GM21717 (cell line): ENCODE measurements around the gene GADD45G.

Source experiments
- ATAC-seq: cut with Tn5 transposase; IDR thresholded peaks from one replicate; pipeline ENCODE4 v1.9.1; 2021; ENCODE audit warnings: mild to moderate bottlenecking, moderate library complexity; ENCODE audit not compliant: unreplicated experiment

The GADD45G gene

DNA sequence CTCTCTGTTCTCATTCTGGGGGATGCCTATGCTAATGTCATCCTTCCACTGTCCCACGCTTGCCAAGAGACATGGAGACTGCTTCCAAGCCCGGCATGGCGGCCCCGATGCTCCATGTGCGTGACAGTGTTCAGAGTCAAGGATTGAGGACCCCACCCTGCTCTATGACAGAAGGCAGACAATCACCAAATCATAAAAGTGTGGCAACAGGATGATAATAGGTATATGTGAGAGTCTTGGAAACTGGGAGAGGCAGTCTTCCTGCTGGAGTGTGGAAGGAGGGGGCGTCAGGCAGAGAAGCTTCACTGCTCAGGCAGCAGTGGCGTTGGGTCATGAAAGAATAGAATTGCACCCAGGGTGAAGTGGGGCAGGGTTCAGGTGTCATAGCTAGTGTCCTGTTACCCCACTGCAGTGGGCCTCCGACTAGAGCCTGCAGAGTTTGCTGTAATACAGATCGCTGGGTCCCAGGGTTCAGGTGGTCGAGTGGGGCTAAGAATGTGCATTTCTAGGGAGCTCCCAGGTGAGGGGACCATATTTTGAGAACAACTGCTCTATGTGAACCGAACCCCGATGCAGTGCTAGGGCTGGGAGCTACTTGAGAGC lies 12.5 kb upstream of the GADD45G start:
- ATAC-seq = no peak

DNA sequence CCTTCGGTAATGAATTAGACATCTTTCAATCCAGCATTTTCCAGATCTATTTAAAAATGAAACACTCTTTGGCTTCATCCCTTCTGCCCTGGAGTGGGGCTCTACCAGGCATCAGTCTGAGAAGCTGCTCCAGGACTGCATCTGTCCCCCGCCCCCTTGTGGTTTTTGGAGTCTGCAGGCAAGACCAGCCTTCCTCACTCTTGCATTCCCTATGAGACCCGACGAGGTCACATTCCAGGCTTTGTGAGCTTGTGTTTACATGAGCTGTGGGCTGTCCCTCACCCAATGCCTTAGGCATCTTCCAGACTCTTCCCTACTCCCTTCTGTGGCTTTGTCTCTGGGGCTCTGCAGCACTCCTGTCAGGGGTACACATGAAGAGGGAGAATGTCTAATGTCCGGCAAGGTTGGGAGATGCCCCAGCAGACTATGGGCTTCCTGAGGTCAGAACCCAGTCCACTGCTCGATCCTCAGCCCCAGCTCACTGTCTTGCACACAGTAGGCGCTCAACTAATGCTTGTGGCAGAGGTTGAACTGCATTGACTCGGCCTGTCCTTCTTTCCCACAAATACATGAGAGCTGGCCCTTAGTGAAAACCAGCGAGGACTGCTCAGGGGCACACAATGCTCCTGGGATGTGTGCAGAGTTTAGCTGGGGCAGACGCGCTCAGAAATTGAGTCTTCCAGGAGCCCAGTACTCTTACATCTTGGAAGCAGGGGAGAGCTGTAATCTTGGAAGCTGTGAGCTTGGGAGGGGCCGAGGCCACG lies 11.7 kb upstream of the GADD45G start:
- ATAC-seq = no peak

DNA sequence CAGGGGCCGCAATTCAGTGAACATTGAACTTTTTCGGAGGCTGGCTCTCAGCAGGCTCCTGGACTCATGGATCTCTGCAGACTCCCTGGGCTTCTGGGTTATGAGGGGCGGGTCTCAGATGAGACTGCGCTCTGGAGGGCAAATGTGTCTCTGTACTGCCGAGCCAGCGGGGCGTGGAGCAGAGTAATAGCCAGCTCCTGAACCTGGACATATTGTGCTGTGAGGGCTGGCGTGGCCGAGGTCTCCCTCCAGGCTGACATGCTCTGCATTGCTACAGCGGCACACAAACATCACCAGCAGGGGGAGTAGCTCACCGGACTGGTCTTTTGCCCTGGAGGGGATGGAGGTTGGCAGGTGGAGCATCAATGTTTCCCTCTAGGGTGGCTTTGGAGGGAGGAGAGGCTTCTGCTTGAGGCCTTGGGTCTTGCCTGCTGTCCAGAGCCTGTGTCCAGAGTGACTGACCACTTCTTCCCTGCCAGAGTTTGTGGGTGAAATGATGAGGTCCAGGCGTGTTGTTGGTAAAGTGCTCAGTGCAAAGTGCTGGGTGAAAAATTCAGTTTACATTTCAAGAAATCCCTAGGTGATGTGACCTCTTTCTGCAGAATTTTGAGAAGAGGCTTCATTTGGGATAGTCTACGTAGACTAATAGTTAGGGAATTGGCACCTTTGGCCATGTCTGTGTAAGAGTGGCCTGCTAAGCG lies 10.9 kb upstream of the GADD45G start:
- ATAC-seq = no peak

DNA sequence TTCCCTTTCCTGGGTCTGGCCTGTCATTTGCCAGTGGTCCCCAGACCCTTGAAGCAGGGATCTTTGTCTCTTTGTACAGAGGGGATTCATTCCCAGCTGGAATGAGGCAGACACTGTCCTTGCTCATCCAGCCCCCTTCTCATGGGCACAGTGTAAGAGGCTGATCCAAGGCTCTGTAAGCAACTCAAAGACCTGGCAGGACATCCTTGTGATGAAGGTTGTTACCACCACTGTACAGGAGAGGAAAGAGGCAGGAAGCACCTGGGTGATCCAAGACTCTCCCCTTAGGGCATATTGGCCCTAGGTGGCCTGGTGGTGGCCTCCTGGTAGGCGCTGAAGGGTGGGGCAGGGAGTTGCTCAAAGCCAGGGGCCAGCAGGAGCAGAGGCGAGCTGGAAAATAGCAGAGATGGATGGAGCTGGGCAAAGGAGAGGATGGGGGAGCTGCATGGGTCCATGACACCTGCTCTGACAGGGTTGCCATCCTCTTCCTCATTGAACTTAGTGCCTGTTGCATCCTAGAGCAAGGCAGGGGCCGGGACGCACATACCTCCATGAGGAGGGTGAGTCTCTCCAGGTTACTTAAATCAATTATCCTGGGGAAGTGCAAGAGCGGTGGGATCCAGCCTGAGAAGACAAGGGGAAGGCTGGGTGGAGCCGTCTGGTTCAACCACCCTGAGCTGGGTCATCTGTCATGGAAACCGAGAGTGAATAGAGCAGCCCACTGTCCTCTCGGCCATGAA lies 9.8 kb upstream of the GADD45G start:
- ATAC-seq = no peak

DNA sequence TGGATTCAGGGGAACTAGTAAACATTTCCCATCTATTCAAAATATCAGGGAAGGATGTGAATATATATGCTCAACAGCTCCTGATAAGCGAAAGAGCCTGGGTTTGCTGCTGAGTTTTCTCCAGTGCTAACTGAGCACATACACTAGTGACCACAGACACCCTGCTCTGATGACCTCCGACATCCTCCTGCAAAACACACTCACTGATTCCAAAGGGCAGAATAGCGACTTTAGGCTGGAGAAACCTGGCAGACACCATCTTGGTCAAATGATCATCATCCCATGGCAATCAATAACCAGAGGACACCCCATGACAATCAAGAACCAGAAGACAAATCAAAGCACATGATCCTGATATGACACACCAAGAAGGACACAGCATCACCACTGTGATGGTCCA lies 9.2 kb upstream of the GADD45G start:
- no peak for ATAC-seq

DNA sequence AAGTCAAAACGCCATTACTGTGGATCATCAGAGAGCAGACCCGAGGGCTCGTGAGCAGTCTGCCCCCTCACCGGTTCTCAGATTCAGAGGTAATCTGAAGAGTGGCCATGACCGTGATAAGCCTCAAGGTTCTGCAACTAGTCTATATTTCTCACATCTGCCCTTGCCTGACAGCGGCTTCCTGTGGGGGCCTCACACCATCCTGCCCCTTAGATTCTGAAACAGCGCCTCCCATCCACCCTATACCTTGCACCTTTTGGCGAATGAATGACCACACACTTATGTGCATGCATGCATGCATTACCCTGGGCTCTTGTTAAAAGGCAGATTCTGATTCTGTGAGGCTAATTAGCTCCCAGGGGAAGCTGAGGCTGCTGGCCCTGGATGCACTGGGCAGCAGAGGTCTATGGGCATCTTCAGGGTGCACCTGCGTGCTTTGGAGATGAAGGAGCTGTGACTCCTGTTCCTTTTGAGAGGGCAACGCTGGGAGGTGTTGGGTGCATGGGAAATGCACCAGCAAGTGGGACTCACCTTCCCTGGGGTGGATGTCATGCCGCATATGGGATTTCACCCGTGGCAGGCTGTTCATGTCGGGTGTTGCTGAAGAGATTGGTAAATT lies 7.8 kb upstream of the GADD45G start:
- no peak for ATAC-seq

DNA sequence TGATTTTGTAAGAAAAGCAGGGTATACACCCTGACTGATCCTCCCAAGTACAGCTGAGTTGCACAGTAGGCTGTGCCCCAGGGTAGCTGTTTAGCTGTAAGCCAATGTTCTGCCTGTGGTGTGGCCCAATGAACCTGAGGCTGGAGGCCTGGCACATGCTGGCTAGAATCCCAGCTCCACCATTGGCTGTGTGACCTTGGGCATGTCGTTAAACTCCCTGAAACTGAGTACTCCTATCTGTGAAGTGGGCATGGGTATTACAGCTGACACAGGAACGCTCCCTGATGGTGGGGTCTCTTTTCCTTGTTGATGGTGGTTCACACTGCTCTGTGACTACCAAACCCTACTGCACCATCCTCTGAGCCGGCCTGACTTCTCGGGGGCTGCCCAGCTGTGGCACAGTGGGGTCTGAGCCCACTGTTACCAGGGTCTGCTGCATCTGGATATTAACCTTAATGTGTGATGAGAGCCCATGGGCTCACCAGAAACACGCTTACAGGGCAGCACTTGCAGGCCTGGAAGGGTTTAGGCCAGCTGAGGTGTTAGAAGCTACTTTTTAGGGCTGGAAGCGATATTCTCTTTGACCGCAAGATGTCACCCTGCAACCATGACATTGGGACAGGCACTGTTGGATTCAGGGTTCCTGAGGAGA lies 7.0 kb upstream of the GADD45G start:
- ATAC-seq = no peak

DNA sequence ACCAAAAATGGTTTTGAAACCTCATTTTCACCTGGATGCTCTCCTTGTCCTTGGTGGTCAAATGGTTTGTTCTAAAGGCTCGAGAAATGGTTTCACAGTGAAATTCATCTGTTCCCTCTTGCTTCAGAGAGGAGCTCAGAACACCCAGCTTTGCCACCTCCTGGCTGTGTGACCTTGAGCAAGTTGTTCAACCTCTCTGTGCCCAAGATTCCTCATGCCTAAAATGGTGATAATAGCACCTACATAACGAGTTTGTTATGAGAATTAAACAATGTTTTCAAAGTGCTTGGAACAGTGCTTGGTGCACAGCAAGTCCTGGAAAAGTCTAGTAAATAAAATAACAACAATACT lies 6.5 kb upstream of the GADD45G start:
- ATAC-seq = no peak

DNA sequence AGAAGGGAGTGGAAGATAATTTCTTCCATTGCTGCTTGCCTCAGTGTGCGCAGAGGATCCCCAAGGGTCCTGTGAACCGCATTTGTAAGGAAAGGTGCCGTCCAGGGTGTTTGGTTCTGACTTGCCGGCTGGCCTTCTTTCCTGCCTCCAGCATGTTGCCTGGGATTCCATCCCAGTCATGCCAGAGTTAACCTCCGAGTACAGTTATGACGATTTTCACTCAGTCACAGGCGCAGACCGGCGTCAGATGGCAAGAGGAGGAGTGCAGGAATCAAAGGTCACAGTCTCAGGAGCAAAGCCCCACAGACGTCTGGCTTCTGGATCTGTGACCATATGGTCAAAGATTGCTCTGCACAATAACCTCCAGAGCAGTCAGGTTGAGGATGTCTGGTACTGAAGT lies 5.9 kb upstream of the GADD45G start:
- ATAC-seq = no peak

DNA sequence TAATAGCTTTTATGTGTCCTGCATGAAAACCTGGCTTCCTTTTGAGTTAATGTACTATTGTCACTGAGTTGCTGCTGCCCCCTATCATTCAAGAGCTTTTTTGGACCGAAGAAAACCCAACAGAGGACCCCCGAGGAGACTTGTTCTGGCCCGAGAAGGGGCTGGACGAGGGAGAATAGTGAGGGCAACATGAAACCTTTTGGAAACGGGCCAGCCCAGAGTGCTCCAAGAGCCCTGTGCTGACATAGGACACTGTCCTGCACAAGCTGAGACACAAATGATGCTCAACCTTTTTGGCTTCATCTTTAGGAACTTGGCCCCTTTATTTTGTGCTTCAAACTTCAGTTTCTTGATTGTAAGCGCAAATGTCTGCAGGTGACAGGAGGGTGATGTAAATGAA lies 4.0 kb upstream of the GADD45G start:
- no peak for ATAC-seq

DNA sequence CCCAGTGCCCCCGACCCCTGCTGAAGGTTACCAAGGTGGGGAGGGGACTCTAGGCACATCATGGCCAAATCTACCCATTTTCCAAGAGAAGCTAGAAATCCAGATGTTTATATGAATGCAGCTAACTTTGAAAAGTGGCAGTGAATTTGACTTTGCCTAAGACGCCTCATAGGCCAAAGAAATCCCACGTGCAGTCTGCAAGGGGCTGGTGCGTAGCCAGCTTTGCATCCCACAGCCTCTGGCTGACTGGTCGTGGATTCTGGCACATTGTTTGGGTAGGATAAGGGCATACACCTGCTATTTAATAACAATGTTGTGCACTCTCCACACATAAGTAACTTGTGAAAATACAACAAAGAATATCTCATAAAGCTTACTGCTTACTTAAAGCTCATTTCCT lies 3.5 kb upstream of the GADD45G start:
- no peak for ATAC-seq

DNA sequence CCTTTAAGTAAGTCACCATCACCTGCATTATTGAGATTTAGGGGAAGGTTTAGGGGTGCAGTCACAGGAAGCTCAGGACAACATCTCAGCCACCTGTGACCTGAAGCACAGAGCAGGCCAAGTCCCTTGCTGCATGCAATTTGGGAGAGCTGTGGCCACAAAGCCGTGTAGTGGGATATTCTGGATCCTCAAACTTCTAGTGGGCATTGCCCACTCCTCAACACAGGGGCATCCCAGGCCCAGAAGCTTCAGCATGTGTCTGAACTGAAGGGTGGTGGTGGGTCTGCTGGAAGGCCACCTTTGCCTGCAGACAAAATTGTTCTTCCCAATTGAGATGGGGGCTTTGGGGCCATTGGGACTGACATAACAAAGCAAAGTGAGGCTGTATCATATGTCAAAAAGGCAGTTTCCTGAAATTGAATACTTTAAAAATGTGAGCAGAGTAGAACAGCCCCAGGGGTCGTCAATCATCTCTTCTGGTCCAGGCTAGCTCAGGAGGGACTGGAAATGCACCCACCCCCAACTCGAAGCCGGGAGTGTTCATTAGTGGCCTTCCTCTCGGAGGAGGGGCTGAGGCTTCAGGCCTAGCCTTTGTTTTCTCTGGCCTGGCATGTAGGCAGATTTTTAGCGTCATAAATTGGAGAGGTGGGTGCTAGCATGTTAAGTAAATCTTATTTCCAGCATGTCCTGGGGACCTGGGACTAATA lies 2.8 kb upstream of the GADD45G start:
- no peak for ATAC-seq

DNA sequence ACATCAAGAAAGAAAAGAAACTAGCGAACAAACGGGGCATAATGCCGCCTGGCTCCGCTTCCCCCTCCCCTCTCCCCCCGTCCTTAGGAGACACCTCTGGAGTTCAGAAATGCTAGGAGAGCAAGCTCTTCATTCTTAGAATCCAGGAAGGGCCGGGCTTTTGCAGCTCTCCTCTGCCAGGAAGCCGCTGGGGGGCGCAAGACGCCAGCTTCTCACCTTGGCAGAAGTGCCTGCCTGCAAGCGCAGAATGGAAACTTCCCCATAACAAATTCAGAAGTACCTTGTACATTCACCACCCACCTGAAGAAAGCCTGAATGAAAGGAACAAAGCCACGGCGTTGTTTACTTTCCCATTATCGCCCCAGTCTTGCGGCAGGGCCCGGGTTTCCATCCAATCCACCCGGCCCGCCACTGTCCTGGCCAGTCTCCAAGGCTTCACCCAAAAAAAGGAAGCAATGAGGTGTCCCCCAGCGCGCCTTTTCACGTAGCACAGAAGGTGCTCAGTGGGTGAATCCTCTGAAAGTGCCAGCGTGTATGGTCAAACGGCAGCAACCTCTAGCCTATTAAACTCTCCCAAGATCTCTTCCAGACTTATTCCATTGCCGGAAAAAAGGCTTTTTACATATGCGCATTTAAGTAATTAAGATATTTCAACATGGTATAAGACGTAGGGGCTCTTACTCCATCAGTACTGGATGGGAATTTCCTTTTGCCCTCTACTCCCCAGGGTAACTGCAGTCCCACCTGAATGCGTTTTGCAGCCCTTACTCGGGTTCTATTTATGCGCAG lies 1.6 kb upstream of the GADD45G start:
- ATAC-seq = no peak

DNA sequence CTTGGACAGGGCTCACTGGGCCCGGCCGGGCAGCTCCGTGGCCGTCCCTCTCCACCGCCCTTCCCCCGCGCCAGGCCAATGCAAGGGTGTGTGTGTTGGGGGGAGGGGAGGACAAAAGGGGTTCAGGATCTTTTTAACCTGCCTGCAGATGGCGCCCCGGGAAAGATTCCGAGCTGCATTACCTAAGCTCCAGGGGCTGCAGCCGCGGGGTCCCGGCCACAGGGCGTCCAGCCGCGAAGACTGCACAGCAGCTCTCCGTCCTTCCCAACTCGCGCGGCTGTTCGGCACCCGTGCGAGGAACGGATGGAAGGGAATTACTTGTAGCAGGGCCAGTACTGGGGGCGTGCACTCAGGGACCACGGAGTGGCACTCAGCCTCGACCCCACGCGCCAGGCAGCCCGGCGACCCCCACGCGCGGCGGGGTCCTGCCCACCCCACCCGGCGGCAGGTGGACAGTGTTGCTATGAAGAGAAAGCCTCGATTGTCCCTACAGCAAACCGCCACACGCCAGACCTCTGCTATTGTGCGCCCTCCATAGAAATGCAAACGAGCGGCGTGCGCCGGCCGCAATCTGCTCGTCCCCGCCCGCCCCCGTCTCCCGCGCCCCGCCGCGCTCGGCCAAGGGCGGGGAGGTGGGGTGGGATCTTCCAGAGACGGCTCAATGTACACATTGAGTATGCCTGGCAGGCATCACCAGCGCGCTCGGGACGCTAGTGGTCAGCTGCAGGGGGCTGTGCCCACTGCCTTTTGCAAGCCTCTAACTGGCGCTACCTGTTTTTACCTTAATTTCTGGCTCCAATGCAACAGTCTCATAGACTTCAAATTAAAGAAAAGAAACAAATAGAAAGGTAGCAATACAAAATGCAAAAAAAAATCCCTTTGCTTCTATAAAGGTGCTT lies 796 bp upstream of the GADD45G start:
- no peak for ATAC-seq

DNA sequence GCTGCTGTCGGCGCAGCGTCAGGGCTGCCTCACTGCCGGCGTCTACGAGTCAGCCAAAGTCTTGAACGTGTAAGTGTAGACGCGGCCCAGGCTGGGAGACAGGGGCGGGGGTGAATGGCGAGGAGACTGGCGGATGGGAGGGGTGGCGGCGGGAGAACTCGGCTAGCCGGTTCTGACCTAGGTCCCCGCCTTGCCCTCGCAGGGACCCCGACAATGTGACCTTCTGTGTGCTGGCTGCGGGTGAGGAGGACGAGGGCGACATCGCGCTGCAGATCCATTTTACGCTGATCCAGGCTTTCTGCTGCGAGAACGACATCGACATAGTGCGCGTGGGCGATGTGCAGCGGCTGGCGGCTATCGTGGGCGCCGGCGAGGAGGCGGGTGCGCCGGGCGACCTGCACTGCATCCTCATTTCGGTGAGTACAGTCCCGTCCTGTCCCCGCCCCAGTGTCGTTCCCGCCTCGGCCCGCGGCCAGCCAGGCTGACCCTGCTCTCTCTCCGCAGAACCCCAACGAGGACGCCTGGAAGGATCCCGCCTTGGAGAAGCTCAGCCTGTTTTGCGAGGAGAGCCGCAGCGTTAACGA lies 745 bp downstream of the GADD45G start:
- peak; percentile 18 for ATAC-seq

DNA sequence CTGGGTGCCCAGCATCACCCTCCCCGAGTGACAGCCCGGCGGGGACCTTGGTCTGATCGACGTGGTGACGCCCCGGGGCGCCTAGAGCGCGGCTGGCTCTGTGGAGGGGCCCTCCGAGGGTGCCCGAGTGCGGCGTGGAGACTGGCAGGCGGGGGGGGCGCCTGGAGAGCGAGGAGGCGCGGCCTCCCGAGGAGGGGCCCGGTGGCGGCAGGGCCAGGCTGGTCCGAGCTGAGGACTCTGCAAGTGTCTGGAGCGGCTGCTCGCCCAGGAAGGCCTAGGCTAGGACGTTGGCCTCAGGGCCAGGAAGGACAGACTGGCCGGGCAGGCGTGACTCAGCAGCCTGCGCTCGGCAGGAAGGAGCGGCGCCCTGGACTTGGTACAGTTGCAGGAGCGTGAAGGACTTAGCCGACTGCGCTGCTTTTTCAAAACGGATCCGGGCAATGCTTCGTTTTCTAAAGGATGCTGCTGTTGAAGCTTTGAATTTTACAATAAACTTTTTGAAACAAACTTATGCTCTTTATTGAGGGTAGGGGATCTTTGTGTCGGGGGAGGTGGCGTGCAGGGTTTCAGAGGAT lies 1.3 kb downstream of the GADD45G start:
- no peak for ATAC-seq

DNA sequence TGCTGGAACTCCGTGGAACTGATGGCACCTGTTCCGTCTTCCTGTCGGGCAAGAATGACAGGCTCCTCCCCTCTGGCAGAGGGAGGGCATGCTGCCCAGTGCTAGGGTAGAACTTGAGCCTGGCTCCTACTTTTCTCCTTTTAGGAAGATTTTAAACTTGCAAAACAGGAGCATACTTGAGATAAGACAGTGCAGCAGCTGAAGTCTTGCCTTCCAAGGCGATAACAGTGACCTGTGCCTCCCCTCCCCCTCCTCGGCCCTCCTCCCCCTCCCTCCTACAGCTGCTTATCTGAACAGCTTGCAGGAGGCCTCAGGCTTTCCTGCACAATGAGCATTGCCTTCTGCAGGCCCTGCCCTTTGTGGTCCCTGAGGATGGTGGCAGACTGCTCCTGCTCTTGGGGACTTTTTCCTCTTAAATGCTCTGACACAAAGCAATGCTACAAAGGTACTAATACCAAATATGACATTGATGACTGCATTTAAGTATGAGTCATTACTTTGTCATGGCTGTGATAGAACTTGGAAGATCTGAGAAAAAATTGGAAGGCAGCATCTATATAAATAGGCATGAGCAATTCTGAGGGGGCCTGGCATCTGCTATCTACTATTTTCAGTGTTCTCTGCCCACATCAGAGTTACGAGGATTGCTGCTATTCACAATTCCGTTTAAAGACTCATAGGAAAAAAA lies 2.0 kb downstream of the GADD45G start:
- ATAC-seq = no peak
